Nephron (organoid): ENCODE measurements around the gene MS4A15.

Experiments
- H3K27ac Mint-ChIP-seq, 3 experiments: 2 replicates each; pipeline ENCODE4 v1.8.0; 2020; ENCODE audit warnings: mixed read lengths in 3 of 3, mild to moderate bottlenecking in 2 of 3, moderate library complexity in 1 of 3
- H3K27me3 Mint-ChIP-seq: 2 replicates; pipeline ENCODE4 v1.8.0; 2021; ENCODE audit warnings: low read depth, mild to moderate bottlenecking, moderate library complexity, mixed read lengths
- H3K36me3 Mint-ChIP-seq: 2 replicates; pipeline ENCODE4 v1.8.0; 2020; ENCODE audit warnings: low read depth, mixed read lengths
- H3K4me1 Mint-ChIP-seq: 2 replicates; pipeline ENCODE4 v1.8.0; 2020; ENCODE audit warnings: mixed read lengths
- H3K4me3 Mint-ChIP-seq, 3 experiments: 2 replicates each; pipeline ENCODE4 v1.8.0; 2020; ENCODE audit warnings: mild to moderate bottlenecking in 3 of 3, mixed read lengths in 3 of 3, moderate library complexity in 2 of 3
- H3K9me3 Mint-ChIP-seq: 2 replicates; pipeline ENCODE4 v1.8.0; 2020; ENCODE audit warnings: mixed read lengths
- TF ChIP-seq, protein P1 (sequence below), 3 experiments: fragments of 200-600 bp; sonication (generic); IDR thresholded peaks; one replicate each; pipeline ENCODE4 v1.5.0; 2021; ENCODE audit warnings: antibody characterized with exemption in 3 of 3; ENCODE audit not compliant: unreplicated experiment in 3 of 3

Gene MS4A15

DNA sequence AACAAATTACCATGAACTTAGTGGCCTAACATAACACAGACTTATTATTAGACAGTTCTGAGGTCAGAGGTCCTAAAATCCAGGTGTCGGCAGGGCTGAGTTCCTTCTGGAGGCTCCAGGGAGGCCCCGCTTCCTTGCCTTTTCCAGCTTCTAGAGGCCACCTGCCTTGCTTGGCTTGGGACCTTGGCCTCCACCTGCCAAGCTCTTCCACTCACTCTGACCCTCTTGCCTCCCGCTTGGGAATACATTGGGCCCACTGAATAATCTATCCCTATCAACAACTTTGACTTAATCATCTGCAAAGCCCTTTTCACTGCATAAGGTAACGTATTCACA is 25.3 kb downstream of the MS4A15 start:
- no peaks in the 10 kb centered on the region for H3K27me3 Mint-ChIP-seq
- H3K4me1 Mint-ChIP-seq, result peaks cover 33% of the 10 kb centered on the region
- H3K36me3 Mint-ChIP-seq, result no peaks in the 10 kb centered on the region
- H3K27ac Mint-ChIP-seq, result no peak overlapping the region
- TF ChIP-seq, protein P1, sequence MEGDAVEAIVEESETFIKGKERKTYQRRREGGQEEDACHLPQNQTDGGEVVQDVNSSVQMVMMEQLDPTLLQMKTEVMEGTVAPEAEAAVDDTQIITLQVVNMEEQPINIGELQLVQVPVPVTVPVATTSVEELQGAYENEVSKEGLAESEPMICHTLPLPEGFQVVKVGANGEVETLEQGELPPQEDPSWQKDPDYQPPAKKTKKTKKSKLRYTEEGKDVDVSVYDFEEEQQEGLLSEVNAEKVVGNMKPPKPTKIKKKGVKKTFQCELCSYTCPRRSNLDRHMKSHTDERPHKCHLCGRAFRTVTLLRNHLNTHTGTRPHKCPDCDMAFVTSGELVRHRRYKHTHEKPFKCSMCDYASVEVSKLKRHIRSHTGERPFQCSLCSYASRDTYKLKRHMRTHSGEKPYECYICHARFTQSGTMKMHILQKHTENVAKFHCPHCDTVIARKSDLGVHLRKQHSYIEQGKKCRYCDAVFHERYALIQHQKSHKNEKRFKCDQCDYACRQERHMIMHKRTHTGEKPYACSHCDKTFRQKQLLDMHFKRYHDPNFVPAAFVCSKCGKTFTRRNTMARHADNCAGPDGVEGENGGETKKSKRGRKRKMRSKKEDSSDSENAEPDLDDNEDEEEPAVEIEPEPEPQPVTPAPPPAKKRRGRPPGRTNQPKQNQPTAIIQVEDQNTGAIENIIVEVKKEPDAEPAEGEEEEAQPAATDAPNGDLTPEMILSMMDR (IDR thresholded peaks at IDR 0.05; ENCODE audit: unreplicated experiment in 3 of 3), result no peak
- no peaks in the 10 kb centered on the region for H3K9me3 Mint-ChIP-seq
- no peak overlapping the region for H3K4me3 Mint-ChIP-seq

DNA sequence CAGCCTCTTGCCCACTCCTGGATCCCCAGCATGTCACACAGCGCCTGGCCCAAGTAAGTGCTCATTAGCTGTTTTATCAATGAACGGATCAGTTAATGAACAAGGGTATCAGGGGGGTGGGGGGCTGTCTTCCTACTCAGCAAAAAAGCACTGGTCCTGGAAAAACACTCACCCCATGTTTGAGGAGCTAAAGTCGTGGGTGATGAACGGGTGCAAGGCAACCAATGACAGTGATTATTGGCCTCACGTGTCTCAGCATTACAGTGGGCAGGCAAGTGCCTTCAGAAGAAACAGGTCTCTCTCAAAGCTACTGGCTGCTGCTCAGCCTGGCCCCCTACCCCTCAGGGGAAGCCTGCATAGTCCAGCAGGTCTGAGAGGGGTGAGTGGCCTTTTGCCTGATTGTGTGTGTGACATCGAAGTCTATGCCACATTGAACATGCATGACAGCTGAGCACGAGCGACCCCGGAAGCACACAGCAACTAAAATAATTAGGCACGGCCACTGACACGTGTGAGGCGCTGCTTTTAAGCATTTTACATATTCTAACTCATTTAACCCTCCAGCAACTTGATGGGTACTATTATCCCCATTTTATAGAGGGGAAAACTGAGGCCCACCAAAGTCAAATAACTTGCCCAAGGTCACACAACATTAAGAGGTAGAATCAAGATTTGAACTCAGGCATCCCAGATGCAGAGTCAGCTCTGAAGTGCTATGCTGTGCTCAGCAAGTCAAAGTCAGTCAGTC is 25.9 kb downstream of the MS4A15 start:
- Mint-ChIP-seq H3K9me3 (peaks cover 4% of the 10 kb centered on the region), H3K27ac (no peak overlapping the region), H3K4me3 (no peak overlapping the region), H3K36me3 (no peaks in the 10 kb centered on the region), H3K4me1 (peaks cover 33% of the 10 kb centered on the region), H3K27me3 (no peaks in the 10 kb centered on the region)
- TF ChIP-seq, protein P1 (IDR thresholded peaks at IDR 0.05; ENCODE audit: unreplicated experiment in 3 of 3), result no peak

DNA sequence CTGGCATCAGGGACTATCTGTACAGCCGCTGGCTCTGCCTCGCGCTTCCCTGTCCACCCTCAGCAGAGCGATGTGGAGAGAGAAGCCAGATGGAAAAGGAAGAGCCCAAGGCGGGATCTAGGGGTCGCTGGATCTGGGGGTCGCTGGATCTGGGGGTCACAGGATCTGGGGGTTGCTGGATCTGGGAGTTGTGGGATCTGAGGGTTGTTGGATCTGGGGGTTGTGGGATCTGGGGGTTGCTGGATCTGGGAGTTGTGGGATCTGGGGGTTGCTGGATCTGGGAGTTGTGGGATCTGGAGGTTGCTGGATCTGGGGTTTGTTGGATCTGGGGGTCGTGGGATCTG is 26.4 kb downstream of the MS4A15 start:
- TF ChIP-seq, protein P1 (IDR thresholded peaks at IDR 0.05; ENCODE audit: unreplicated experiment in 3 of 3), result no peak
- Mint-ChIP-seq H3K4me1 (peaks cover 32% of the 10 kb centered on the region), H3K27ac (no peak overlapping the region), H3K9me3 (peaks cover 4% of the 10 kb centered on the region), H3K27me3 (no peaks in the 10 kb centered on the region), H3K4me3 (no peak overlapping the region), H3K36me3 (no peaks in the 10 kb centered on the region)

DNA sequence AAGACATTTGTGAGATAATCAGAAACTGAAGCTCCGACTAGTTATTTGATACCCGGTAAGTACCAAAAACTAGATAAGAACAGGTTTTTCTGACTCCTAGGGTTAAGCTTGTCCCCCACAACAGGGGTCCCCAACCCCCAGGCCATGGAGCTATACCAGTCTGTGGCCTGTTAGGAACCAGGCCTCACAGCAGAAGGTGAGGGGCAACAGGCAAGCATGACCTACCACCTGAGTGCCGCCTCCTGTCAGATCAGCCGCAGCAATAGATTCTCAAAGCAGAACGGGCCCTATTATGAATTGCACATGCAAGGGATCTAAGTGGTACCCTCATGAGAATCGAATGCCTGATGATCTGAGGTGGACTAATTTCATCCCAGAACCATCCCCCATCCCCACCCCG is 27.2 kb downstream of the MS4A15 start:
- H3K27me3 Mint-ChIP-seq, result peaks cover under 1% of the 10 kb centered on the region
- H3K9me3 Mint-ChIP-seq, result peaks cover 4% of the 10 kb centered on the region
- peaks cover 33% of the 10 kb centered on the region for H3K4me1 Mint-ChIP-seq
- no peak overlapping the region for H3K4me3 Mint-ChIP-seq
- TF ChIP-seq, protein P1 (IDR thresholded peaks at IDR 0.05; ENCODE audit: unreplicated experiment in 3 of 3), result no peak
- no peaks in the 10 kb centered on the region for H3K36me3 Mint-ChIP-seq
- no peak overlapping the region for H3K27ac Mint-ChIP-seq

DNA sequence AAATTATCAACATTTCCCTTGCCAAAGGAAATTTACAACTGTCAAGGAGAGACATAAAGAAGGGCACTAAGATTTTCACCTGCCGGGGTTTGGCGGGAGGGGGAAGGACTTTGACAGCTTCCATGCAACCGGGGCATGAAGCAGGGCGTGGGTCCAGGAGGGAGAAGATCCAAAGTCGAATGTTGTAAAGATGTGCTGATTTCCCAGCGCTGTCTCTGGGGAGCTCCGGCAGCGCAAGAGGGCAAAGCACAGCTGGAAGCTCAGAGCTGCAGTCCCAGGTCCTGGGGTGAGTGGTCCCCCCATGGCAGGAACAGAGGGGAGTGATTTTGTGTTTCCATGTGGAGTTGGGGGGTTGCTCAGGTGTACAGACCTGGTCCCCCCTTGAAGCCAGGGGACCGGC is 28.5 kb downstream of the MS4A15 start, which contains the start of gene MS4A10:
Gene MS4A10 (plus strand): TSS at position 198 of the 400 bp plus-strand sequence. CDS start 5,003 bp downstream, outside the sequence.
- peaks cover 7% of the 10 kb centered on the region for H3K27me3 Mint-ChIP-seq
- no peak within 1 kb of the TSS for H3K4me3 Mint-ChIP-seq
- H3K36me3 Mint-ChIP-seq, result no peaks in the 10 kb centered on the region
- TF ChIP-seq, protein P1 (IDR thresholded peaks at IDR 0.05; ENCODE audit: unreplicated experiment in 3 of 3), result no peak
- peaks cover 4% of the 10 kb centered on the region for H3K9me3 Mint-ChIP-seq
- H3K27ac Mint-ChIP-seq, result peak within 1 kb of the TSS; percentile 2 to 53 (median 23)
- peaks cover 39% of the 10 kb centered on the region for H3K4me1 Mint-ChIP-seq

DNA sequence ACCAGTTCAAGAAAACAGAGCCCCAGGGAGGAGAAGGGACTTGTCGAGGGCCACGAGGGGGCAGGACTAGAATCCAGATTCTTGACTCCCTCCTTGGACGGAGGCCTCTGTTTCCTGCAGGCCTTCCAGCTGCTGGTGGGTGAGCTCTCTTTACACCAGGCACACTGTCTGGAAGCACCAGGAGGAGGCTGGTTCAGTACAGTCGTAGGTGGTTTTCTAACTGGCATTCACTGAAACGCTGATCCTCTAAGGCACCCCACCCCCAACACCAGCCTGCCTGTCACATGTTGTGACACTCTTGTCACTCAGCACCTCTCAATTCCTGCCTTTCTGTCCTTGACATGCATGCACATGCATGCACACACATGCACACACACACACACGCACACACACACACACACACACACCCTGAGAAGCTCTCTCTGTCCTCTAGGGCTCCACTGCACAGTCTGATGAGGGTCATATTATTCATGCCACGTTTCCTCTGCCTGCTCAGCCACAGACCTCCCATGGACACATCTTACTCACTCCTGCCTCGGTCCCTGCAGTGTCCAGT is 29.2 kb downstream of the MS4A15 start:
- Mint-ChIP-seq H3K27me3 (peaks cover 7% of the 10 kb centered on the region), H3K4me3 (no peak overlapping the region), H3K36me3 (no peaks in the 10 kb centered on the region), H3K4me1 (peaks cover 39% of the 10 kb centered on the region), H3K27ac (peak overlapping the region; percentile 2 to 53 (median 23)), H3K9me3 (peaks cover 4% of the 10 kb centered on the region)
- TF ChIP-seq, protein P1 (IDR thresholded peaks at IDR 0.05; ENCODE audit: unreplicated experiment in 3 of 3), result no peak
